MCF 10A (cell line): Measurements from ENCODE around the gene BLOC1S2. TPM values are rescaled to one million over a fixed set of nuclear protein-coding genes. Genes with fewer than 3 reads are reported as not detected.
"Not testable (repeated sequence)": the region's sequence is repeated elsewhere in the genome, so short reads cannot be mapped to it uniquely, and the experiment has no call there.

ENCODE experiments used
- BruUV-seq: library from RNA; stranded (reverse); fragments of 400-500 nt; replicated peaks from 2 replicates; lab custom pipeline; 2021; lab: Mats Ljungman, UMichigan
- CTCF ChIA-PET: fragments of 300-600 bp; sonication (Branson Sonifier 250); formaldehyde crosslinking; extraction: SDS; loops from one replicate; lab custom pipeline; 2021; ENCODE audit warnings: antibody characterized with exemption, inconsistent platforms; lab: Yijun Ruan, JAX
- POLR2A ChIA-PET: fragments of 300-600, 350-650 bp; sonication (Branson Sonifier 250); formaldehyde crosslinking; extraction: SDS; loops from one replicate; lab custom pipeline; 2020; ENCODE audit warnings: antibody characterized with exemption, inconsistent platforms; lab: Yijun Ruan, JAX
- DNase-seq: peaks from one replicate; pipeline ENCODE4 v3.0.0-alpha.2; 2018; ENCODE audit not compliant: unreplicated experiment
- H3K27ac Mint-ChIP-seq: one replicate; pipeline ENCODE4 v1.8.0; 2022; ENCODE audit warnings: mild to moderate bottlenecking, low read depth, mixed read lengths; ENCODE audit not compliant: unreplicated experiment
- H3K27me3 Mint-ChIP-seq: one replicate; pipeline ENCODE4 v1.8.0; 2022; ENCODE audit warnings: mixed read lengths; ENCODE audit not compliant: insufficient read depth, unreplicated experiment
- H3K36me3 Mint-ChIP-seq: one replicate; pipeline ENCODE4 v1.8.0; 2022; ENCODE audit warnings: mild to moderate bottlenecking, moderate library complexity, mixed read lengths; ENCODE audit not compliant: insufficient read depth, unreplicated experiment
- H3K4me1 Mint-ChIP-seq: one replicate; pipeline ENCODE4 v1.8.0; 2022; ENCODE audit warnings: mixed read lengths; ENCODE audit not compliant: insufficient read depth, unreplicated experiment
- H3K4me3 Mint-ChIP-seq: one replicate; pipeline ENCODE4 v1.8.0; 2022; ENCODE audit warnings: mild to moderate bottlenecking, moderate library complexity, mixed read lengths; ENCODE audit not compliant: unreplicated experiment
- H3K9me3 Mint-ChIP-seq: one replicate; pipeline ENCODE4 v1.8.0; 2022; ENCODE audit warnings: mixed read lengths; ENCODE audit not compliant: unreplicated experiment
- CTCF ChIP-seq: fragments of 200-600 bp; IDR thresholded peaks from one replicate; pipeline ENCODE4 v1.8.0; 2022; ENCODE audit warnings: antibody characterized with exemption, mild to moderate bottlenecking; ENCODE audit not compliant: unreplicated experiment
- intact Hi-C: fragments of 100-400 bp; cut with micrococcal nuclease; formaldehyde crosslinking; loops from 2 replicates; pipeline ENCODE4 v1.14.1; 2022
- total RNA-seq: library from RNA; stranded (reverse); gene quantifications from 2 replicates; pipeline ENCODE4 v1.2.3, GENCODE V29; 2022

BLOC1S2 gene
- total RNA-seq, 1 experiment from 2014 or later = 98.4 TPM

- POLR2A ChIA-PET = no interaction called here
- Mint-ChIP-seq H3K27me3 (peaks cover 37% of the 10 kb centered on the region), H3K27ac (no peak overlapping the region), H3K36me3 (no peaks in the 10 kb centered on the region), H3K4me1 (peaks cover 11% of the 10 kb centered on the region), H3K4me3 (no peak overlapping the region), H3K9me3 (no peaks in the 10 kb centered on the region)
- BruUV-seq = no TSS peak
- intact Hi-C loops = no loop called here
- CTCF ChIA-PET = interaction anchor here (0.5 kb wide), 1 partner anchor 400 kb away, joined by 3 read pairs; no protein-coding TSS in a partner anchor
- DNase-seq = no peak
- TF ChIP-seq CTCF = no peak
These were observed 6.6 kb upstream of the BLOC1S2 start for GRCh38 chr10:100293066-100293465.

GRCh38 chr10:100292300-100292699 is 5.8 kb upstream of the BLOC1S2 start:
- H3K36me3 Mint-ChIP-seq, H3K9me3 Mint-ChIP-seq, H3K27ac Mint-ChIP-seq, intact Hi-C loops, CTCF ChIA-PET, BruUV-seq, H3K4me3 Mint-ChIP-seq: not testable (repeated sequence)
- Mint-ChIP-seq H3K27me3 (peaks cover 29% of the 10 kb centered on the region), H3K4me1 (peaks cover 13% of the 10 kb centered on the region)
- POLR2A ChIA-PET = interaction anchor here (0.6 to 0.7 kb wide), 2 partner anchors 56 to 64 kb away, joined by 4 to 5 read pairs; no protein-coding TSS in a partner anchor
- DNase-seq = peak; percentile 27

- DNase-seq = no peak
- Mint-ChIP-seq H3K27me3 (peaks cover 20% of the 10 kb centered on the region), H3K27ac (no peak overlapping the region), H3K9me3 (no peaks in the 10 kb centered on the region), H3K4me3 (no peak overlapping the region), H3K4me1 (peaks cover 18% of the 10 kb centered on the region), H3K36me3 (peaks cover 11% of the 10 kb centered on the region)
- ChIA-PET POLR2A (no interaction called here), CTCF (interaction anchor here (0.5 to 0.7 kb wide), 2 partner anchors 47 to 51 kb away, joined by 3 read pairs; no protein-coding TSS in a partner anchor)
- BruUV-seq = no TSS peak
- intact Hi-C loops = no loop called here
- no peak for TF ChIP-seq CTCF
These were observed 4.9 kb upstream of the BLOC1S2 start for GRCh38 chr10:100291356-100291755.

GRCh38 chr10:100289641-100290040 is 3.2 kb upstream of the BLOC1S2 start:
- POLR2A ChIA-PET = no interaction called here
- CTCF ChIA-PET = interaction anchor here (0.6 kb wide), 1 partner anchor 244 kb away, joined by 4 read pairs; no protein-coding TSS in a partner anchor
- peaks cover 22% of the 10 kb centered on the region for H3K4me1 Mint-ChIP-seq
- intact Hi-C loops = no loop called here
- H3K27ac Mint-ChIP-seq = no peak overlapping the region
- H3K4me3 Mint-ChIP-seq = no peak overlapping the region
- no TSS peak for BruUV-seq
- H3K27me3 Mint-ChIP-seq = peaks cover 3% of the 10 kb centered on the region
- H3K9me3 Mint-ChIP-seq = no peaks in the 10 kb centered on the region
- no peak for TF ChIP-seq CTCF
- H3K36me3 Mint-ChIP-seq = peaks cover 27% of the 10 kb centered on the region
- DNase-seq = no peak
